ENCODE results near the gene TMPRSS11A.

- no peak for TF ChIP-seq POLR2AphosphoS5 (IDR thresholded peaks at IDR 0.05; ENCODE audit: low read depth, low read length)
- no peak for TF ChIP-seq POLR2A (IDR thresholded peaks at IDR 0.05; ENCODE audit: low read depth, low read length)
These were observed 28.7 kb downstream of the TMPRSS11A start for GRCh38 chr4:67934628-67935027.
